Chondrocyte (in vitro differentiated cells): ENCODE data around the gene GHRHR. TPM values are rescaled to one million over a fixed set of nuclear protein-coding genes. Genes with fewer than 3 reads are reported as not detected.

Experiments
- DNase-seq: peaks from one replicate; pipeline ENCODE4 v3.0.0; 2021; ENCODE audit warnings: mixed read lengths, low spot score
- H3K27ac Mint-ChIP-seq: one replicate; pipeline ENCODE4 v1.8.0; 2021; ENCODE audit warnings: mild to moderate bottlenecking, moderate library complexity, mixed read lengths; ENCODE audit not compliant: unreplicated experiment
- H3K27me3 Mint-ChIP-seq: 2 replicates; pipeline ENCODE4 v1.8.0; 2021; ENCODE audit warnings: low read depth, mixed read lengths
- H3K36me3 Mint-ChIP-seq: 2 replicates; pipeline ENCODE4 v1.8.0; 2021; ENCODE audit warnings: low read depth, mixed read lengths
- H3K4me1 Mint-ChIP-seq: 2 replicates; pipeline ENCODE4 v1.8.0; 2021; ENCODE audit warnings: low read depth, mild to moderate bottlenecking, mixed read lengths
- H3K4me3 Mint-ChIP-seq: one replicate; pipeline ENCODE4 v1.8.0; 2021; ENCODE audit warnings: mild to moderate bottlenecking, moderate library complexity, mixed read lengths; ENCODE audit not compliant: unreplicated experiment
- H3K9me3 Mint-ChIP-seq: 2 replicates; pipeline ENCODE4 v1.8.0; 2021; ENCODE audit warnings: low read depth, mixed read lengths
- CTCF ChIP-seq: fragments of 200-600 bp; sonication (generic); IDR thresholded peaks from 2 replicates; pipeline ENCODE4 v1.5.0; 2021; ENCODE audit warnings: antibody characterized with exemption, mild to moderate bottlenecking, moderate library complexity
- long read RNA-seq: library from polyadenylated mRNA; stranded (forward); transcript quantifications from one replicate; pipeline ENCODE4 v2.0.0, GENCODE V29; 2021
- total RNA-seq: library from RNA; stranded (reverse); gene quantifications from 3 replicates; pipeline ENCODE4 v1.2.1, GENCODE V29; 2021

GHRHR gene
- total RNA-seq: not detected in 3 replicates
- long read RNA-seq: 0 reads

DNA sequence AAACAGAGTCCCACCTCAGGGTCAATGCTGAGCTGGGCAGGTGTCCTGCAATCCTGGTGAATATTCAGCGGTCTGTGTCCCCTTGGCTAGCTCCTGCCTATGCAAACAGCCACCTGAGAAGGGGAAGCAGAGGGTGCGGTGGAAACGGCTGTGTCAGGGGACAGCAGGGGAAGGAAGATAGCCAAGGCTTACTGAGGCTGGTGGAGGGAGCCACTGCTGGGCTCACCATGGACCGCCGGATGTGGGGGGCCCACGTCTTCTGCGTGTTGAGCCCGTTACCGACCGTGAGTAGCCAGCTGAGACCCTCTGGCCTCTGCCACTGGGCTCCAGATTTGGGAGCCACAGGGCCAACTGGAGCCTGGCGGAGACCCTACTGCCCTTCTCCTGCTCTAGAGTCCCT, at the start of gene GHRHR:
TSS of gene GHRHR (plus strand) at position 112 of the 400 bp plus-strand sequence. CDS start at position 228, 116 bp downstream.
- no peak within 1 kb of the TSS for H3K4me3 Mint-ChIP-seq
- no peaks in the 10 kb centered on the region for H3K4me1 Mint-ChIP-seq
- DNase-seq: no peak
- H3K36me3 Mint-ChIP-seq: no peaks in the 10 kb centered on the region
- TF ChIP-seq CTCF: no peak
- H3K27ac Mint-ChIP-seq: no peak within 1 kb of the TSS
- H3K27me3 Mint-ChIP-seq: peaks cover 64% of the 10 kb centered on the region
- no peaks in the 10 kb centered on the region for H3K9me3 Mint-ChIP-seq

- no peak for TF ChIP-seq CTCF
- Mint-ChIP-seq H3K9me3 (no peaks in the 10 kb centered on the region), H3K27me3 (peaks cover 2% of the 10 kb centered on the region), H3K36me3 (no peaks in the 10 kb centered on the region), H3K4me3 (peak overlapping the region; percentile 36), H3K27ac (peak overlapping the region; percentile 86), H3K4me1 (peaks cover 40% of the 10 kb centered on the region)
- no peak for DNase-seq
Observed at GRCh38 chr7:30914596-30914995, 49.2 kb upstream of the GHRHR start.

- peak overlapping the region; percentile 4 for H3K4me3 Mint-ChIP-seq
- H3K36me3 Mint-ChIP-seq: no peaks in the 10 kb centered on the region
Observed at GRCh38 chr7:30915005-30915601, 48.6 kb upstream of the GHRHR start.

DNA sequence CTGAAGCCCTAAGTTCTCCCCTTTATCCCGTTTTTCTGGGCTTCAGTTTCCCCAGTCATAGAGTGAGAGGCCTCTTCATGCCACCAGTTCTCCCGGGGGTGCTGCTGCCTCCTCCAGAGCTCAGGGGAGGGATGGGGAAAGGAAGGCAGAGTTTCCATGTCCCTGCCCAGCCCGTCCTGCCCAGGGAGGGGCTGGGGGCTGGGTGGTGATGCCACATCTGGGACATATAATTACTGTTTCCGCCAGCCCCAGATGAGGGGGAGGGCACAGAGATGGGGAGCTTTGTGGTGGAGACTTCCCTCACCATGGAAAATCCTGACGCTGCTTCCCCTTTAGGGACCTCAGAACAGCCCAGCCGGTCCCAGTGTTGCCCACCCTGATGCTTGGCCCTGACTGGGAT, 48.0 kb upstream of the GHRHR start:
- no peak overlapping the region for H3K27ac Mint-ChIP-seq

More at GRCh38 chr7:30915005-30915601, 48.6 kb upstream of the GHRHR start:
- H3K9me3 Mint-ChIP-seq: no peaks in the 10 kb centered on the region
- H3K27me3 Mint-ChIP-seq: peaks cover 2% of the 10 kb centered on the region
- no peak for DNase-seq
- peaks cover 46% of the 10 kb centered on the region for H3K4me1 Mint-ChIP-seq
- H3K27ac Mint-ChIP-seq: peak overlapping the region; percentile 86
- no peak for TF ChIP-seq CTCF

GRCh38 chr7:30916255-30916654, 47.5 kb upstream of the GHRHR start:
- no peaks in the 10 kb centered on the region for H3K9me3 Mint-ChIP-seq
- TF ChIP-seq CTCF: no peak
- DNase-seq: no peak
- no peaks in the 10 kb centered on the region for H3K36me3 Mint-ChIP-seq
- H3K4me1 Mint-ChIP-seq: peaks cover 54% of the 10 kb centered on the region
- no peak overlapping the region for H3K27ac Mint-ChIP-seq
- H3K27me3 Mint-ChIP-seq: no peaks in the 10 kb centered on the region
- H3K4me3 Mint-ChIP-seq: no peak overlapping the region

More for the DNA sequence above, 48.0 kb upstream of the GHRHR start:
- Mint-ChIP-seq H3K4me1 (peaks cover 49% of the 10 kb centered on the region), H3K9me3 (no peaks in the 10 kb centered on the region), H3K27me3 (no peaks in the 10 kb centered on the region), H3K36me3 (no peaks in the 10 kb centered on the region), H3K4me3 (no peak overlapping the region)
- no peak for DNase-seq
- no peak for TF ChIP-seq CTCF
